ENCODE measurements around the gene NPY1R. TPM values are rescaled to one million over a fixed set of nuclear protein-coding genes. Genes with fewer than 3 reads are reported as not detected.

NPY1R gene
- total RNA-seq, 6 experiments from 2014 or later = not detected

DNA sequence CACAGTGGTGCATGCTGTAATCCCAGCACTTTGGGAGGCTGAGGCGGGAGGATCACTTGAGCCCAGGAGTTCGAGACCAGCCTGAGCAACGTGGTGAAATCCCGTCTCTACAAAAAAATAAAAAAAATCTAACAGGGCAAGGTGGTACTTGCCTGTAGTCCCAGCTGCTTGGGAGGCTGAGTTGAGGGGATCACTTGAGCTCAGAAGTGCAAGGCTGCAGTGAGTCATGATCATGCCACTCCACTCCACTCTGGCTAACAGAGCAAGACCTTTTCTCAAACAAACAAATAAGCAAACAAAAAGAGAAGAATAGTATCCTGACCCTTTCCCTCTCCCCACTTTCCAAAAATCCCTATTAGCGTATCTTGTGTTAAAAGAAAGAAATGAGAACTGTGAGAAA lies 52.7 kb downstream of the NPY1R start:
- no peaks in the 10 kb centered on the region for H3K36me3 Mint-ChIP-seq (ENCODE audit: low read depth)
- no peaks in the 10 kb centered on the region for H3K4me1 Mint-ChIP-seq (ENCODE audit: low read depth)
- H3K4me3 Mint-ChIP-seq = no peak overlapping the region
- no peak overlapping the region for H3K27ac Mint-ChIP-seq
- no peak for DNase-seq
- TF ChIP-seq CTCF (IDR thresholded peaks at IDR 0.05) = no peak
- H3K9me3 Mint-ChIP-seq = peaks cover 13% of the 10 kb centered on the region; the same call in 1 of the 2 replicates
- peaks cover 4% of the 10 kb centered on the region; the same call in 1 of the 2 replicates for H3K27me3 Mint-ChIP-seq (ENCODE audit: insufficient read depth)

GRCh38 chr4:163274861-163275260 lies 57.5 kb downstream of the NPY1R start:
- DNase-seq = no peak
- no peak overlapping the region for H3K27ac Mint-ChIP-seq
- H3K9me3 Mint-ChIP-seq = peaks cover 5% of the 10 kb centered on the region; the same call in 1 of the 2 replicates
- no peak for TF ChIP-seq CTCF (IDR thresholded peaks at IDR 0.05)
- peaks cover 4% of the 10 kb centered on the region for H3K27me3 Mint-ChIP-seq (ENCODE audit: insufficient read depth)
- no peaks in the 10 kb centered on the region for H3K36me3 Mint-ChIP-seq (ENCODE audit: low read depth)
- H3K4me1 Mint-ChIP-seq (ENCODE audit: low read depth) = no peaks in the 10 kb centered on the region
- no peak overlapping the region for H3K4me3 Mint-ChIP-seq

Other genes with a start within 250 kb of the NPY1R start
- gene NAF1, start 165.7 kb downstream of the NPY1R start, total RNA-seq (2021; fragmentation: NEBNext Ultra II Directional; extraction: Animal tissue kit (Norgen Biotek cat#: 25700)) = 10 to 100 TPM; 15.3 to 18.3 (median 16.5) TPM
- not detected for gene NPY5R, start 11.3 kb upstream of the NPY1R start, total RNA-seq (2021; fragmentation: NEBNext Ultra II Directional; extraction: Animal tissue kit (Norgen Biotek cat#: 25700))
- gene TKTL2, start 141.2 kb upstream of the NPY1R start, total RNA-seq (2021; fragmentation: NEBNext Ultra II Directional; extraction: Animal tissue kit (Norgen Biotek cat#: 25700)) = not detected
- 10 to 100 TPM; 25.6 to 36.9 (median 32.5) TPM for gene TMA16, start 162.1 kb upstream of the NPY1R start, total RNA-seq (2021; fragmentation: NEBNext Ultra II Directional; extraction: Animal tissue kit (Norgen Biotek cat#: 25700))

All from HFFc6 (cell line).